ENCODE results near the gene CPED1.
A peak's percentile ranks its signal among the peaks of the same experiment; 100 is the strongest.

CPED1 gene

DNA sequence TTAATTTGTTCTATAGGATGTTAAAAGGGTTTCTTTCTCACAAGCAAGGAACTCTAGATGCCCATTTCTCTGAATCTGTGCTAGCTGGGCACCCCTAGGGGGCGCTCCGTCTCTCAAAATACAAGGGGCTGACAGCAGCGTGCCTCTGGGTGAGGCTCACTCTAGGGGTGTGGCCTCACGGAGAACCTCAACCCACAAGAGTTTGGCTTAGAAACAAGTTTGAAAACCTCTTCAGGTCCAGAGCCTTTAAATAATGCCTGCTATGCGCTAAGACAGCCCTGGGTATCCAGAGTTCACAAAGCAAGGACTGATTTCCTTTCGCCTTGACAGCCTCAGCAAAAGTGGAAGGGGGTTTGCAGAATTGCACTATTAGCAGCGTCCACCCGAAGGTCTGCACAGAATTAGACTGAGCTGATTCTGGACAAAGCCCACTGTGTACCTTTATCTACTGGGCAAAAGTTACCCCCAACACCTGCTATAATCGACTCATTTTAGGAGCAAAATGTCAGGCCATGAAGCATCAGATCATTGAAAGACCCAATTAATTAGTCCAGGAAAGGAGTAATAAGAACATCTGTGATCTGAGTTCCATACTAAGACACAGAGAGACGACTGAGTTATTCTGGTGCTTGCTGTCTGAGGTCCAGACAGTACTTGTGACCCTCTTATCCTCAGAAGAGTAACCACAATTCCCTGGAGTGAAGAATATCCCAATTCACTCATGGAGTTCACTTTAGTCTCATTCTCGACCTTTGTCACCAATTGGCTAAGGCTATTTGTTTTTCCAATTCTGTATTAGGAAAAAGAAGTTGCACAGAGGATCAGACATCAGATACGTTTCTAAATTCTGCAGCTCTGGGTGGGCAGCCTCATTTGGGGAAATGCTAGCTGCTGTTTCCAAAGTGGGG lies 574 bp upstream of the CPED1 start:
- Histone ChIP-seq H3K27ac (ENCODE audit: insufficient read depth, low read length, poor library complexity, severe bottlenecking) (no peak overlapping the region), H3K27me3 (replicated peaks; ENCODE audit: control insufficient read depth, insufficient read depth, low read length, poor library complexity, severe bottlenecking) (peaks cover 23% of the 10 kb centered on the region), H3K36me3 (ENCODE audit: control insufficient read depth, insufficient read depth, low read length) (no peaks in the 10 kb centered on the region)

DNA sequence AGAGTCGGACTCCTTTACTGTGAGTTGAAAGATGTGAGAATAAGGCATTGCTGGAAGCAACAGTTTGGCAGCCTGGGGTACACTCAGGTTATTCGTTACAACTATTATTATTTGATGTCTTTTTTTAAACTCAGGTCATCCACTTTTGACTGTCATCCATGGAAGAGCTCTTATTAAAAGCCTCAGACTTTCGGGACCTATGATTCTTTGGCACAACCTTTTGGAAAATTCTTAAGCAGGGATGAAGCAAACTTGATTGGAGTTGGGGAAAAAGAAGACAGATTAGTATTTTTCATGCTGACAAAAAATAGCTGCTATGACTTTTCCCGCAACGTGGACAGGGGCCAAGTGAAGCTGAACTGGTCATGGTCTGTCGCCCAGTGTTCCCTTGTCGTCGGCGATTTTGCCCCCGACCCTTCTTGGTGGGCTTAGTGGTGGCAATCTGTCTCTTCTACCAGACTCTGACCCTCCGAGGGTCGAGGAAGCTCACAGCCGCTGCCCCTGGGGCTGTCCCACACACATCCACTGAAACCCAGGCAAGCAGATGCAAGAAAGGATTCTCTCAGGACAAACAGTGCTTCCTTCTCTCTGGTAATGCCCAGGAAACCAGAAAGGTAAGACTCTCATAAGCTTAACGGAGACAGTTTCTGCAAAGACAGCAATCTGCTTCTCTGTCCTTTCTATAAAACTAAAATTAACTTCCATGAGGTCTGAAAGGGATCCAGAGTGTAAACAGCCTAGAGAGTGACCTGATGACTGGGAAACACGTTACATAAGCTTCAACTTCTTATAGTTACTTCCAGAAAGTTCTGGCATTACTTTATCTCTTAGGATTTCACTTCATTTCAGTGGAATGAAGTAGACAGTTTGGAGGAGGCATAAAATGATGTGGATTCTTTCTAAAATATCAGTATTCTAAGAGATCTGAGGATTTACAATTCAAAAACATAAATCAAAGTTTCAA lies 1.0 kb downstream of the CPED1 start:
- DNase-seq, result no peak
- Histone ChIP-seq H3K4me3 (ENCODE audit: insufficient read depth, low read depth, low read length, poor library complexity, severe bottlenecking) (no peak overlapping the region), H3K27me3 (replicated peaks; ENCODE audit: control insufficient read depth, insufficient read depth, low read length, poor library complexity, severe bottlenecking) (peaks cover 22% of the 10 kb centered on the region), H3K27ac (ENCODE audit: insufficient read depth, low read length, poor library complexity, severe bottlenecking) (no peak overlapping the region), H3K4me1 (ENCODE audit: control insufficient read depth, insufficient read depth, low read length, poor library complexity, severe bottlenecking) (peaks cover 16% of the 10 kb centered on the region), H3K9me3 (ENCODE audit: control insufficient read depth, low read length) (no peaks in the 10 kb centered on the region), H3K36me3 (ENCODE audit: control insufficient read depth, insufficient read depth, low read length) (no peaks in the 10 kb centered on the region)

More for the DNA sequence above, 574 bp upstream of the CPED1 start:
- Histone ChIP-seq H3K4me3 (ENCODE audit: insufficient read depth, low read depth, low read length, poor library complexity, severe bottlenecking) (peak overlapping the region; percentile 32), H3K9me3 (ENCODE audit: control insufficient read depth, low read length) (no peaks in the 10 kb centered on the region), H3K4me1 (ENCODE audit: control insufficient read depth, insufficient read depth, low read length, poor library complexity, severe bottlenecking) (peaks cover 16% of the 10 kb centered on the region)
- DNase-seq, result peak; percentile 68 to 76 (median 68)

DNA sequence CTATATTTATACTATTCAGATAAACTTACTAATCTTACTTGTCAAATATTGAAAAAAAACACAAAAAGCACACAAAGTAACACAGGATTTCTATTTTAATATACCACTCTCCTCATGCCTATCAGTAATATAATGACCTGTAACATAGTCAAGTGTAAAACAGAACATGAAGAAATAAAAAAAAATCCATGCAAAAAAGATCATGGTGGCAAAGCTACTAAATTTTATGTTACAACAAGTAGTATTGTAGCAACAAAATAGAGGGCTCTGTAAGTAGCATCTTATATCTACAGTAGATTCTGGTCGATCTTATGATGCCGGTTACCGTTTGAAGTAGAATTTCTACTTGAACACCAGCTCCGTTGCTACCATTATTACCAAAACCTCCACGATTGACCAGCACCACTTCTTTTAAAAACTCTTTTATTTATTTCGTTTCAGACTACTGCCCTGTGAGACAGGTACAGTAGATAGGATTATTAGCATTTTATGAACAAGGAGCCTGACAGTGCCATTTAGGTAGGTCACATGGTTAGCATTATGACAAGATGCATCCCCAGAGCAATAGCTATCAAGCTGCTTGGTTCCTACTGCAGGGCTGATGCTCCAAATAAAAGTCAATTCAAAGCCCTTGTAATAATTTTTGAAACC lies 2.1 kb downstream of the CPED1 start:
- Histone ChIP-seq H3K9me3 (ENCODE audit: control insufficient read depth, low read length) (no peaks in the 10 kb centered on the region), H3K27ac (ENCODE audit: insufficient read depth, low read length, poor library complexity, severe bottlenecking) (no peak overlapping the region), H3K4me3 (ENCODE audit: insufficient read depth, low read depth, low read length, poor library complexity, severe bottlenecking) (no peak overlapping the region), H3K4me1 (ENCODE audit: control insufficient read depth, insufficient read depth, low read length, poor library complexity, severe bottlenecking) (peaks cover 16% of the 10 kb centered on the region), H3K36me3 (ENCODE audit: control insufficient read depth, insufficient read depth, low read length) (no peaks in the 10 kb centered on the region), H3K27me3 (replicated peaks; ENCODE audit: control insufficient read depth, insufficient read depth, low read length, poor library complexity, severe bottlenecking) (peaks cover 20% of the 10 kb centered on the region)
- no peak for DNase-seq

DNA sequence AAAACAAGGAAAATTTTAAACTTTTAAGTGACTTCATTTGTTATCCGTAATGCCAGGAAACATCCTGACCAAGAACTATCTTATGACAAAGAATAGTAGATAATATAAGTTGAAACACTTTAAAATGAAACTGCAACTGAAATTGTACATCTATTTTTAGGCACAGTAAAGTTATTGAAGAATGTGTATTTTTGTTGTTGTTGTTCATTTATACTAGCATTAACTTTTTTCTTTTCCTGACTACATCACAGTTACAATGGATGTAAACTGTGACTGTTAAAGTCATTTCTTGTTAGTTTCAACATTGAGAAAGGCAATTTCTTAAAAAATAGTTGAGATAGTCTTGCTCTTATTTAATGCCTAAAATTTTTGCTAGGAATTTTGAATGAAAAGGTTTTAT lies 2.6 kb downstream of the CPED1 start:
- Histone ChIP-seq H3K9me3 (ENCODE audit: control insufficient read depth, low read length) (no peaks in the 10 kb centered on the region), H3K4me3 (ENCODE audit: insufficient read depth, low read depth, low read length, poor library complexity, severe bottlenecking) (no peak overlapping the region), H3K27ac (ENCODE audit: insufficient read depth, low read length, poor library complexity, severe bottlenecking) (no peak overlapping the region), H3K4me1 (ENCODE audit: control insufficient read depth, insufficient read depth, low read length, poor library complexity, severe bottlenecking) (peaks cover 20% of the 10 kb centered on the region), H3K36me3 (ENCODE audit: control insufficient read depth, insufficient read depth, low read length) (no peaks in the 10 kb centered on the region), H3K27me3 (replicated peaks; ENCODE audit: control insufficient read depth, insufficient read depth, low read length, poor library complexity, severe bottlenecking) (peaks cover 20% of the 10 kb centered on the region)
- no peak for DNase-seq

DNA sequence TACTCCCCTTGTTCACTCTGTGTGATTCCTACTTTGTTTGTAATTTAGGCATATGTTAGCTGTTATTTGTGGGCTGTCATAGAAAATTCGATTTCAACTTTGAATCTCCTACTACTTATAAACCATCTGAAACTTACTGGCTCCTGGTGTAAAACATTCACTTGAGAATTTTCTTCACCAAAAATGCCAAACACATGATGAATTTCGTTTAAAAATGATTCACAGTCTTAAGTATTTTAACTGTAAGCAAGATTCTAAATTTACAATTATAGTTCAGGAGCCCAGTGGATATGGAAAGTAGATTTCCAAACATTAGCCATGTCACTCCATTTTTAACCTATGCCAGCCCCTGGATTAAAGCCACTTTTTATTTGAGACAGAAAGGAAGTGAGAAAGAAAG lies 3.1 kb downstream of the CPED1 start:
- no peak for DNase-seq
- H3K27me3 ChIP-seq (replicated peaks; ENCODE audit: control insufficient read depth, insufficient read depth, low read length, poor library complexity, severe bottlenecking), result peaks cover 20% of the 10 kb centered on the region
- H3K36me3 ChIP-seq (ENCODE audit: control insufficient read depth, insufficient read depth, low read length), result no peaks in the 10 kb centered on the region
- no peaks in the 10 kb centered on the region for H3K9me3 ChIP-seq (ENCODE audit: control insufficient read depth, low read length)
- no peak overlapping the region for H3K27ac ChIP-seq (ENCODE audit: insufficient read depth, low read length, poor library complexity, severe bottlenecking)
- no peak overlapping the region for H3K4me3 ChIP-seq (ENCODE audit: insufficient read depth, low read depth, low read length, poor library complexity, severe bottlenecking)
- peaks cover 23% of the 10 kb centered on the region for H3K4me1 ChIP-seq (ENCODE audit: control insufficient read depth, insufficient read depth, low read length, poor library complexity, severe bottlenecking)

DNA sequence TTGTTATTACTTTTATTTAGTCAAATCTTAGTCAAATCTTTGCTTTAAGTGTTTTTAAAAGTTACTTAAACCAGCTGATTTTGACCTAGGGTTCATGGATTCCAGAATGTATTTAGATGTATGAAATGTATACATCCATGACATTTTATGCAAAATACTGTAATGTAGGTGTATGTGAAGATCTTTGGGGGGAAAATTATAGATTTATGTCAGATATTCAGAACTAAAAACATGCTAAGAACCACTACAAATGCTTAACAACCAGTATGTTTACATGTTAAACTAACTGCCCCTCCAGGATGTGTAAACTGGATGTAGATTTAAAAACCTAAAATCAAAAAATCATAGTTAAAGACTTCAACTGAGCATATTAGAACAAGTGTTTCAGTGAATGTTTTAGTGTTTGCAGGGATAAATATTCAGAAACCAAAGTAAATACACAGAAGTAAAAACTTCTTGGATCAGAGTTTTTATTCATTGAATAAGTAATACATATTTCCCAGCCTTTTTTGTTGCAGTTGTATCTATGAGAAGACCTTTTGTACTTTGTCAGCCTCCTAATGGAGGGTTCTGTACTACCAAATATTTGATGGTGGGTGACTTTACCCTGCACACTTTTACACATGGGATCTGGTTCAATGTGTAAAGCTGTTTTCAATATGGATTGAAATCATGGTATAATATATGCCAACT lies 3.9 kb downstream of the CPED1 start:
- DNase-seq, result no peak
- Histone ChIP-seq H3K4me1 (ENCODE audit: control insufficient read depth, insufficient read depth, low read length, poor library complexity, severe bottlenecking) (peaks cover 23% of the 10 kb centered on the region), H3K9me3 (ENCODE audit: control insufficient read depth, low read length) (no peaks in the 10 kb centered on the region), H3K36me3 (ENCODE audit: control insufficient read depth, insufficient read depth, low read length) (no peaks in the 10 kb centered on the region), H3K27me3 (replicated peaks; ENCODE audit: control insufficient read depth, insufficient read depth, low read length, poor library complexity, severe bottlenecking) (peaks cover 20% of the 10 kb centered on the region), H3K4me3 (ENCODE audit: insufficient read depth, low read depth, low read length, poor library complexity, severe bottlenecking) (no peak overlapping the region), H3K27ac (ENCODE audit: insufficient read depth, low read length, poor library complexity, severe bottlenecking) (no peak overlapping the region)

DNA sequence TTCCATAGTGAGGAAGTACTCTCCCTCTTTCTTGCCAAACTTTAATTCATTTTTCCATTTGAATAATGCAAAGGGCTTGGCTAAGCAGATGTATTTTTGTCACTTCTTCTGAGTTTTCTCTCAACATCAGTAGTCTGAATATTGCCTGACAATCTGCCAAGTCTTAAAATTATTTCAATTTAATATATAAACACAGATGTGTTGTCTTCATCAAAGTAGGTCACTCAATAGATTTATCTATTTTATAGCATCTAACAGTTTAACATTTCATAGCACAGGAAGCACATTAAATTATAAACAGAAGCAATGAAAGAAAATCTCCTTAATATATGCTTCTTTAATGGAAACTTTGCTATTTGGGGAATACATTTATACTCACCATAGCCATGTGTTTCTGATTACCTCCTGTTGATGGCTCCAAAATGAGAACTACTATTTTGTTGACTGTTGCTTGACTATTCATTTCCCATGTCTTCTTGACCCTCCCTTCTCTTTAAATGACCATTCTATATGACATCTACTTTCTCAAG lies 4.5 kb downstream of the CPED1 start:
- DNase-seq, result no peak
- H3K27ac ChIP-seq (ENCODE audit: insufficient read depth, low read length, poor library complexity, severe bottlenecking), result no peak overlapping the region
- H3K9me3 ChIP-seq (ENCODE audit: control insufficient read depth, low read length), result no peaks in the 10 kb centered on the region
- no peak overlapping the region for H3K4me3 ChIP-seq (ENCODE audit: insufficient read depth, low read depth, low read length, poor library complexity, severe bottlenecking)
- peaks cover 17% of the 10 kb centered on the region for H3K4me1 ChIP-seq (ENCODE audit: control insufficient read depth, insufficient read depth, low read length, poor library complexity, severe bottlenecking)
- H3K36me3 ChIP-seq (ENCODE audit: control insufficient read depth, insufficient read depth, low read length), result no peaks in the 10 kb centered on the region
- H3K27me3 ChIP-seq (replicated peaks; ENCODE audit: control insufficient read depth, insufficient read depth, low read length, poor library complexity, severe bottlenecking), result peaks cover 20% of the 10 kb centered on the region

DNA sequence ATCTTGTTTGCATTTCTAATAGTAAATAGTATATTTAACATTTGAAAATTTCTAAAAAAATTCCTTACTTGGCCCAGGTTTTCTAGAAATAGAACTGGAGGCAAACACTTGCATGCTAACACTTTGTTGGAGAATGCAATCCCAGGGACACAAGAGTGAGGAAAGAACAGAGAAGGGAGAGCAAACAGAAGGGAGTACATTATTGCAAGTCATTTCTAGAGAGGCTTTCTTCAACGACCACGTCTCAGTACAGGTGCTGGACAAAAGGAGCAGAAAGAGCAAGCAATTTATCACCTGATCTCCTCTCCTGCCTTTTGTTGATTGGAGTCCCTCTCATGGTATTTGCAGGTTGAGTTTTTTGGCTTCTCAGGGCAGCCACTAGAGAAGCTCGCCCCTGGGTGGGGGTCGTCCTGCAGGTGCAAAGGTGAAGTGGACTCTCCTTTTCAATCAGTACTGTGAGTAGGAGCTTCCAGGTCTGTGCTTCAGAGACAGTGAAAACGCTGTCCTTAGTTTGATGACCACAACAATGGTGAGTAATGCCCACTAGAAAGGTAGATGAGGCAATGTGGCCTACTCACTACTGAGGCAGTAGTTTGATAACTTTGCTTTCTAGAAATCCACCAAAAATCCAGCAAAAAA lies 5.2 kb downstream of the CPED1 start:
- no peaks in the 10 kb centered on the region for H3K9me3 ChIP-seq (ENCODE audit: control insufficient read depth, low read length)
- H3K36me3 ChIP-seq (ENCODE audit: control insufficient read depth, insufficient read depth, low read length), result no peaks in the 10 kb centered on the region
- no peak overlapping the region for H3K4me3 ChIP-seq (ENCODE audit: insufficient read depth, low read depth, low read length, poor library complexity, severe bottlenecking)
- H3K27ac ChIP-seq (ENCODE audit: insufficient read depth, low read length, poor library complexity, severe bottlenecking), result no peak overlapping the region
- DNase-seq, result no peak
- peaks cover 11% of the 10 kb centered on the region for H3K4me1 ChIP-seq (ENCODE audit: control insufficient read depth, insufficient read depth, low read length, poor library complexity, severe bottlenecking)
- H3K27me3 ChIP-seq (replicated peaks; ENCODE audit: control insufficient read depth, insufficient read depth, low read length, poor library complexity, severe bottlenecking), result peaks cover 16% of the 10 kb centered on the region
